ENCODE measurements around the gene ATG12.

Gene ATG12

DNA sequence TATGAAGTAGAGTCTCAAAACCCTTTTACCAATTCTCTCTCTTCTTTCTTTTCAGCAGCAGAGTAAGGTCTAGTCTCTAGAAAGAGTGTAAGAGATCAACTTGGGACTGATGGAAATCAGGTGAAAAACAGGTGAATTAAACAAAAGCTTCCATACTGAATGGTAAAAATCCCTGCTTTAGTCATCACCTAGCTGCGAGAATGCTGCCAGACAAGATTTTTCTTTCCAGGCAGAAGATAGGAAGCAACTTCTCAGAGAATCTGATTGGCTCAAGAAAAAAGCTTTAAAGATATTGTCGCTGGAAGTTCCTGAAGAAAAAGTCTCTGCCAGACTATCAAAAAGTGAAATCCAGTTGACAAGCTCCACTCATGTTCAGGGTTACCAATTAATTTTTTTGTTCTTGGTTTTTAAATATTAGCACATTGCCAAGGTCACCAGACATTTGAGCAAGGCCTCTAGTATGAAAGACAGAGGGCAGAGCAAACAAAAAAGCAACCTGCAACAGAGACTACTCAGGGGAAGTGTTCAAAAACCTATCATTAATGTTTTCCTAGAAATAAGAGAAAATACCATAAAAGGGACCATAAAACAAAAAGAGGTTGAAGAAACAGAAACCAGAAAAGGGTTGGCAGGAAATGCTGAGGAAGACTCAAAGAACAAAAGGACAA is 34.2 kb downstream of the ATG12 start:
- DNase-seq = no peak

DNA sequence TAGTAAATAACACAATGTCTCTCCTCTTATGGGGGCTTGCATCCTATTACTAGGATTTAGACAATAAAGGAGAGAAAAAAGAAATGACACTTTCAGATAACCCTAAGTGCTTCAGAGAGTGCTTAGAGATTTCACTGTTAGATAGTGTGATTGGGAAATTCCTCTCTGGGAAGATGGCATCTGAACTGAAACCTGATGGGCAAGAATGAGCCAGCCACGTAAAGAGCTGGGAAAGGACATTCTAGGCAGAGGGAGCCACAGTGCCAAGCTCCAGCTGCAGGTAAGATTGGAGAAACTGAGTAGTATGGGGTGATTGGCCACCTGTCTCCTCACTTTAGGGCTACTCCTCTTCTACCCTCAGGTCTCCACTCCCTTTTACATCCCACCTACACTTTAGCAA is 39.4 kb downstream of the ATG12 start:
- DNase-seq = no peak

DNA sequence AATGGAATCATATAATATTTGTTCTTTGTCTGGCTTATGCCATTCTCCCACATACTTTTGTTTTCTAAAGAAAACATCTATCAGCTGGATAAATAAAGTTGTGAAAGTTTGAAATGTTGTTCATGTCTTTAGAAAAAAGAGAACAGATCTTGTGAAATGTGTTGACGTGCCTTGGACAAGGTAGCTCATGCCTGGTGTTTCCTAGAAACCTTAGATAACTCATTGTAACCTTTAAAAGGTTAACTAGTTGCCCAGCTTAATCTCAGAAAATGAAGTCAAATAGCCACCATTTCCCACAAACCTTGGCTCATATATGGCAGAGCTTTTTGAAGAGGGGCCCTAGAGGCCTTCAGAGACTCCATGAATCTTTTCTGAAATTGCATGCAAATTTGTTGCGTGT is 40.2 kb downstream of the ATG12 start:
- DNase-seq = no peak

DNA sequence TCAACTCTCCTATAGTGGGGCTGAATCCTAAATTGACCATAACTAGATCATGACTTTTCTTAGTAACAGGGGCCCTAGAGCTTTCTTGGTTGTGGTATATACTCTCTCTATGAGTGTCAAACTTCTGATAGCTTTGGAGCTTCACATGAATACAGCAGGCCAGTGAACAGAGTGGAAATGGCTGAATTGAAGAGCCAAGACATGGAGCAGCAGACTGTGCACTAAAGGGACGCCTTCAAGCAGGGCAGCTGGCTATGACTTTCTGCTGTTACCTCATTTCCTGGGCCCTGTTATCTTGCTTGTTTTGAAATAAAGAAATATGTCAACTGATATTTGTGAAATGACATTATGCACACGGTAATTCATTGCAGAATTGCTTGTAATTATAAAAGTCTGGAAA is 41.3 kb downstream of the ATG12 start:
- DNase-seq = no peak

DNA sequence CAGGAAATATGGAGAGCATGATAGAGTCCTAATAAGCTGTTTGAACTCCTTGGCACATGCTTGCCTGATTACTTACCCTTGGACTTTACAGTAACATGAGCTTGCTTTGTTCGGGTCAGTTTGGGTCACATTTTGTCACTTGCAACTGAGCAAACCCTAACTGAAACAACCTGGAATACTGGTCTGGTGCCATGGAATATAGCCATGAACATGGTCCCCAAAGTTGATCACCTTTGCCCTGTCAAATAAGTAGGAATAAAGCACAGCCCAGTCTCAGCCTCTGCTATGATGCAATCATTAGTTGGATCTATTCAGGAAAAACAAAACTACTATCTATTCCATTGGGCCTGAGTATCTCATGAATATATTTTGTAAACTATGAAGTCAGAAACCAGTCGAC is 43.1 kb downstream of the ATG12 start:
- no peak for DNase-seq

DNA sequence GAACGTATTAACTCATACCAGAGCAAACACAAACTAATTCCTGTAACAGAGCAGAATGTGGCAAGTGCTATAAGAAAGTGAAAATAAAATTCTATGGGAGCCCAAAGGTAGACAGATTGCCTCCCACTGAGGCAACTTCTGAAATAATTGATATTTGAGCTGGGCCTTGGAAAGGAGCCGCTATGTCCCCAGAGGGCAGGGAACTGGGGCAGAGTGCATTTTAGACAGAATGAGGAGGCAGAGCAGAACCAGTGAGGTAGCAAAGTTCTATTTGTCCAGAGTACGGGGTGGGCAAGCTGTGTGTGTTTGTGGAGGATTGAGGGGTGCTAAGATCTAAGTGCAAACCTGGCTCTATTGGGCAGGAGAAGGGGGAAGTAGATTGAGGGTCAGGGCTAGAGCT is 44.7 kb downstream of the ATG12 start:
- DNase-seq = no peak

DNA sequence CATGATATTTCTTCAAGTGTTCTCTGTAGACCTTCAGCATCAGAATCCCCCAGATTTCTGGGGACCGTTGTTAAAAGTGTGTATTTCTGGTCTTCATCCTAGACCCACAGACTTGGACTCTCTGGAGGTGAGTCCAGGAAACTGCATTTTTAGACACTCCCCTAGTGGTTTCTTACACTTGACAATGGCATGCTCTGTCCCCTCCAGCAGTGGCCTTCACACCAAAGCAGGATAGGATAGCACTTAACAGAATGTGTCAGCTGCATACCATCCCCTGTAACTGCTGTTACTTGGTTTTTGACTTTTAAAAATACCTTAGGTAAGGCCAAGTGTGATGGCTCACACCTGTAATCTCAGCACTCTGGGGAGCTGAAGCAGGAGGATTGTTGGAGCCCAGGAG is 45.7 kb downstream of the ATG12 start:
- no peak for DNase-seq

DNA sequence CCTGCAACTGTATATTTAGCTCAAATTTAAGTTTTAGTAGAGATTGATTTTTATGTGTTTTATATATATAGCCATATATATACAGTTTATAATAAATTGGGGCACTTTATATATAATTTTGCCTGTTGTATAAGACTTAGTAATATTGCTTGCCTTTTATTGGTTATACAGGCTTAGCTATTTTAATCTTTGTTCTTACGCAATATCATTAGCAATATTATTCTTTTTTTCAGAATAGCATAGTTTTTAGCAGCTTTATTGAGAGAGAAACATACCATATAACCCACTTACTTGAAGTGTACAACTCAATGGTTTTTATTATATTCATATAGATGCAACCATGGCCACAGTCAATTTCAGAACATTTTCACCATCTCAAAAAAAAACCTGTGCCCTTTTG is 52.9 kb downstream of the ATG12 start:
- DNase-seq = no peak

DNA sequence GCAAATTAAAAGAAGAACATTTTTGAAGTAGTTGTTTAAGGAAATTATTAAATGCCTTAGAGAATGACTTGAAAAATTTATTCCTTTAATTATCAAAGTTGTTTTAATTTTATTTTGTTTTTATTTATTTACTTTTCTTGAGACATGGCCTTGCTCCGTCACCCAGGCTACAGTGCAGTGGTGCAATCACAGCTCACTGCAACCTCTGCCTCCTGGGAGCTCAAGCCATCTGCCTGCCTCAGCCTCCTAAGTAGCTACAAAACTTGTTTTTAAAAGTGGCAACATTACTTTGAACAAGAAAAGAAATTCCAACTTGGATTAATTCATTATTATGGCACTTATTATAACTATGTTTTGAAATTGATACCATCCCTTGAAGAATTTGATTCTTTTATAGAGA is 53.9 kb downstream of the ATG12 start:
- no peak for DNase-seq

DNA sequence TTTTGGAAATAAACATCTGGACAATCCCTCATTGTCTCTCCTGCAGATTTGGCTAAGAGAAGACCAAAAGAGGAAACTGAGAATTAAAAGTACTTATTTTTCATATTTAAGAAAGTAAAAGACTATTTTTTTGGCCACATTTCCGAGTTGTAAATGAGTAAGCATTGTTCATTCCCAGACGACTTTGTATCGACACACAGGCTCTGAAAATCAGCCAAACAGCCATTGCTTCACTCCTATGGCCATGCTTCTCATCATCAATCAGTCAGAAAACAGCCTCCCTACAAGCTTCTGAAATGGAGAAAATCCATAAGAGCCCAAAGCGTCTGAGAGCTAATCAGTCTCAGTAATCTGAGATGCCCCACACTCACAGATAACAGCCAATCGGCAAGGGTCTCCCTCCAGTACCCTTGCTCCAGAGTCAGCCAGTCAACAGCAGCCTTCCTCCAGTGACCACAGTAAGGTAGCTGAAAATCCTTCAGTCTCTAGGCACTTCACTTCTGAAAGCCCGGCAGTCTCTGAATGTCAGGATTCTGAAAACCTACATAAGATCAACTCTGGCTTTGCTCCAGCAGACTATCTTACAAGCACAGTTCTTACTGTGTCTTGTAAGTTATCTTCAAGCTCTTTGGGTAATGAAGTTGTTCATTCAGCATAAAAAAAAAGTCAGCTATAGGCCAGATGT is 55.8 kb downstream of the ATG12 start:
- DNase-seq = no peak

DNA sequence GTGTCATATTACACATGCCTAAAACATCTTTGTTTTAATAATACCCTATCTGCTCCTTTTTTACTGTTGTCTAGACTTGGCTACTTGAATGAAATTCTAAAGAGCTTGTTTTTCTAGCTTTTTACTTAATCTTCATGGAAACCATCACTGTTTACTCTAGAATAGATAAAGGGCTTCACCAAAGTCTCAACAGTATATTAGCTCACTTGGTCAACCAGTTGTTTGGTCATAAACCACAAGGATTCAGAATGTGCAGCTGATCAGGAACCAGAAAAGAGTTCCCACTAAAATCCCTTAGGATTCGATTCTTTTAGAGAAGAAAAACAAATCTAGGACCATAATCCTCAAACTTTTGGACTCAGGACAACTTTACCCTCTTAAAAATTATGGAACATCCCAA is 62.9 kb downstream of the ATG12 start:
- no peak for DNase-seq
